DND-41 (cell line): Measurements from ENCODE around the gene LCAT.
A peak's percentile ranks its signal among the peaks of the same experiment; 100 is the strongest.

Experiments used
- ATAC-seq: fragments of 200-7000 bp; cut with Tn5 transposase; 3 replicates; pipeline ENCODE4 v1.9.1; 2021; ENCODE audit warnings: low read depth; ENCODE audit not compliant: insufficient read depth
- DNase-seq: peaks from one replicate; pipeline ENCODE4 v3.0.0-alpha.2; 2020
- H2AFZ ChIP-seq: 2 replicates; pipeline ENCODE4 v1.6.0; 2012; ENCODE audit warnings: low read depth, low read length
- H3K27ac ChIP-seq: 2 replicates; pipeline ENCODE4 v1.5.1; 2012; ENCODE audit warnings: low read length, inconsistent platforms
- H3K27me3 ChIP-seq: fragments of 200-600 bp; sonication (generic); 2 replicates; pipeline ENCODE4 v1.6.0; 2012; ENCODE audit warnings: low read length, mild to moderate bottlenecking, inconsistent platforms; ENCODE audit not compliant: insufficient read depth, poor library complexity
- H3K36me3 ChIP-seq: 2 replicates; pipeline ENCODE4 v1.5.1; 2012; ENCODE audit warnings: low read length, inconsistent platforms; ENCODE audit not compliant: insufficient read depth
- H3K4me1 ChIP-seq: 2 replicates; pipeline ENCODE4 v1.5.1; 2012; ENCODE audit warnings: mild to moderate bottlenecking, low read length; ENCODE audit not compliant: insufficient read depth
- H3K4me2 ChIP-seq: 2 replicates; pipeline ENCODE4 v1.6.0; 2012; ENCODE audit warnings: mild to moderate bottlenecking, moderate library complexity, low read length, inconsistent platforms; ENCODE audit not compliant: insufficient read depth
- H3K4me3 ChIP-seq, 2 experiments: fragments of 200-600 bp in 1 of 2; shearing (Covaris generic) in 1 of 2; 2 replicates each; pipeline ENCODE4 v1.5.1; 2012 to 2016; ENCODE audit warnings: inconsistent platforms in 2 of 2, low read length in 2 of 2, mild to moderate bottlenecking in 2 of 2, low read depth in 1 of 2, moderate library complexity in 1 of 2
- H3K79me2 ChIP-seq: 2 replicates; pipeline ENCODE4 v1.6.0; 2012; ENCODE audit warnings: low read length, inconsistent platforms; ENCODE audit not compliant: insufficient read depth
- H3K9ac ChIP-seq: 2 replicates; pipeline ENCODE4 v1.6.0; 2012; ENCODE audit warnings: low read depth, mild to moderate bottlenecking, inconsistent platforms, low read length, moderate library complexity
- H3K9me3 ChIP-seq: 2 replicates; pipeline ENCODE4 v1.5.1; 2012; ENCODE audit warnings: low read length, moderate library complexity, mild to moderate bottlenecking, inconsistent platforms; ENCODE audit not compliant: insufficient read depth, severe bottlenecking
- H4K20me1 ChIP-seq: 2 replicates; pipeline ENCODE4 v1.6.0; 2012; ENCODE audit warnings: low read length; ENCODE audit not compliant: insufficient read depth
- CTCF ChIP-seq: IDR thresholded peaks from 2 replicates; pipeline ENCODE4 v1.5.1; 2012; ENCODE audit warnings: borderline replicate concordance, low read length, moderate library complexity, mild to moderate bottlenecking; ENCODE audit not compliant: poor library complexity, severe bottlenecking; ENCODE audit errors: extremely low read depth
- EZH2 ChIP-seq: IDR thresholded peaks from 3 replicates; pipeline ENCODE4 v1.6.1; 2012; ENCODE audit warnings: borderline replicate concordance, low read depth, mild to moderate bottlenecking, moderate library complexity, low read length, inconsistent platforms; ENCODE audit not compliant: severe bottlenecking

LCAT gene

DNA sequence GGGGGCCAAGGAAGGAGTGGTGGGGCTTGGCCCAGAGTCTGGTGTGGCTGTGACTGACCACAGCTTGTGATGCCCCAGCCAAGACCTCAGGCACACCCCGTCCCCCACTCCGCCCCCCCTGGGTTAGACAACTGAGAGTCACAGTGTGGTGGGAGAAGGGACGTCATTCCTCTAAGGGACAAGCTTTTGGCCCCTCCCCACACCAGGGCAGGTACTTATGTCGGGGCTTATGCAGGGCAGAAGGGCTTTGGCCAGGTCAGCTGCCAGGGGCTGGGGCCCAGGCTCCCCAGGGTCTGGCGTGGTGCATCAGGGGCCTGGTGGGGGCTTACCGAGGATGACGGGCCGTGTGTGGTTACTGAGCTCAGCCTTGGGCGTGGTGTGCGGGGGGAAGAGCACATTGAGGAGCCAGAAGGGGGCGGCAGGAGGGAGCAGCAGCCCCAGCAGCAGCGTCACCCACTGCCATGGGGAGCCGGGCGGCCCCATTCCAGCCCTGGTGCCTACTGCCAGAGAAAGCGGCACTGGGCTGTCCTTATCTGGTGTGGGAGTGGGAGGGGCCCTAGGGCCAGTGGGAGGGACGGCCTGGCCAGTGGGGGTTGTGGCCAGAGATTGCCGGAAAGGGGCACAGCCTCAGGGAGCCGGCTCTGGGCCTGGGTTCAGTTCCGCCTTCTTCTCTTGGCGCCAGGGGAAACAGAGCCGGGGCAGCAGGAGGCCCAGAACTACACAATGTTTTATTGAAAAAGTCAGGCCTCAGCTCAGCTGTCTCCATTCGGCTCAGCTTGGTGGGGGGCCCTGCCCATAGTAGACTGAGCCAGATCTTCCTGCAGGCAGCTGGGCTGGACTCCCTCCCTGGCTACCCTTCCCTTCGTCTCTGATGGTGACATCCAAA lies at the start of gene LCAT:
Gene LCAT (minus strand): TSS at position 502 of the 886 bp plus-strand sequence. CDS start 19 bp downstream, at position 483.
- H3K27me3 ChIP-seq: no peaks in the 10 kb centered on the region
- H3K9ac ChIP-seq: no peak within 1 kb of the TSS
- H3K4me2 ChIP-seq: no peak within 1 kb of the TSS
- H3K79me2 ChIP-seq: no peaks in the 10 kb centered on the region
- no peaks in the 10 kb centered on the region for H3K9me3 ChIP-seq
- no peak for TF ChIP-seq CTCF
- TF ChIP-seq EZH2: no peak
- no peak within 1 kb of the TSS for H2AFZ ChIP-seq
- H3K4me3 ChIP-seq: no peak within 1 kb of the TSS
- no peak for ATAC-seq
- H3K4me1 ChIP-seq: no peaks in the 10 kb centered on the region
- no peak within 1 kb of the TSS for H3K27ac ChIP-seq
- H3K36me3 ChIP-seq: peaks cover 81% of the 10 kb centered on the region
- no peak for DNase-seq
- no peaks in the 10 kb centered on the region for H4K20me1 ChIP-seq

- Histone ChIP-seq H3K79me2 (no peaks in the 10 kb centered on the region), H3K9ac (peak overlapping the region; percentile 49), H2AFZ (peak overlapping the region; percentile 71), H3K4me2 (peak overlapping the region; percentile 58), H3K27me3 (no peaks in the 10 kb centered on the region), H4K20me1 (no peaks in the 10 kb centered on the region; the same call in 1 of the 2 replicates), H3K4me1 (peaks cover 24% of the 10 kb centered on the region), H3K4me3 (peak overlapping the region in 1 of 2 experiments; percentile 35; a peak in 2 of 4 replicates), H3K36me3 (no peaks in the 10 kb centered on the region), H3K9me3 (no peaks in the 10 kb centered on the region), H3K27ac (peak overlapping the region; percentile 48; the same call in 1 of the 2 replicates)
- TF ChIP-seq CTCF: peak; percentile 95
- no peak for TF ChIP-seq EZH2
- ATAC-seq (peak; percentile 96), DNase-seq (peak; percentile 84)
These were observed 49.5 kb upstream of the LCAT start for GRCh38 chr16:67993207-67994039.

GRCh38 chr16:67992661-67993206 lies 48.8 kb upstream of the LCAT start:
- no peak for DNase-seq
- no peaks in the 10 kb centered on the region for H3K9me3 ChIP-seq
- ATAC-seq: no peak
- H4K20me1 ChIP-seq: no peaks in the 10 kb centered on the region; the same call in 1 of the 2 replicates
- H3K9ac ChIP-seq: peak overlapping the region; percentile 49
- no peaks in the 10 kb centered on the region for H3K79me2 ChIP-seq
- H3K27ac ChIP-seq: 0 out of 2 replicates have a peak overlapping the region, but pooled peaks have one; percentile 7
- no peaks in the 10 kb centered on the region for H3K27me3 ChIP-seq
- H3K4me2 ChIP-seq: peak overlapping the region; percentile 58
- TF ChIP-seq EZH2 (no peak), CTCF (no peak)
- peak overlapping the region in 1 of 2 experiments; percentile 35; a peak in 1 of 4 replicates for H3K4me3 ChIP-seq
- H2AFZ ChIP-seq: peak overlapping the region; percentile 71
- H3K36me3 ChIP-seq: no peaks in the 10 kb centered on the region
- H3K4me1 ChIP-seq: peaks cover 17% of the 10 kb centered on the region
